HG03439 (cell line): Measurements from ENCODE around the gene MAP4K3.
"Not testable (repeated sequence)": the region's sequence is repeated elsewhere in the genome, so short reads cannot be mapped to it uniquely, and the experiment has no call there.

Experiments used
- ATAC-seq: cut with Tn5 transposase; IDR thresholded peaks from one replicate; pipeline ENCODE4 v1.9.1; 2021; ENCODE audit warnings: mild to moderate bottlenecking, moderate library complexity; ENCODE audit not compliant: unreplicated experiment

The MAP4K3 gene

DNA sequence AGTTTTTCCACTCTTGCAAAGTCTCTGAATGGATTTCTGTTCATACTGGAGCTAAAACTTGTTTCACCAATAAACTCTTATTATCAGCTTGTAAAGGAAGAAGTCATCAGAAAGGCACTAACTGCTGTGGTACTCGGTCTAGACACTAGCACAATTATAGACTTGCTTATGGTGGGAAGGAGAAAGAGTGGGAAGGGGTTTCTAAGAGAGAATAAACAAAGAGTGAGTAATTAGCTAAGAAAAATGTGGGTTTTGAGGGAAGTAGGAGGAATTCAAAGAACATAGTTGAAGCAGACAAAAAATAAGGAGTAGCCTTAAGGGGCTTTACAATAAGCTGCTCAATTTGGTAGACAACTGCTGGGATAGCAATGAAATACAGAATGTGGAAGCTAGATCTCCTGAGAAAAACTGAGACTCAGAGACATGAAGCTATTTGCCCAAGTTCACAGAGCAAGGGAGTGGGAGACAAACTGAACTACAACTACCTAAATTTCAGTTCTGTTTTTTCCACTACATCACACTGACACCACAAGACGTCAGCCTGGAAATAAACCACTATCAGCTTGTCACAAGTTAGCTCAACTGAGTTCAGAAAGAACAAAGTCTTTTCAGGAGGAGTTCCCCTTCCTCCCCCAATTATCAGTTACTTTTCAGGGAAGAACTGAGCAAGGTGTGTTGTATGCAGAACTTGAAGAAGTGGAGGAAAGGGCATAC, 59.7 kb downstream of the MAP4K3 start:
- peak; percentile 52 for ATAC-seq

GRCh38 chr2:39375917-39376316, 61.2 kb downstream of the MAP4K3 start:
- no peak for ATAC-seq

GRCh38 chr2:39373181-39373802, 63.8 kb downstream of the MAP4K3 start:
- no peak for ATAC-seq

GRCh38 chr2:39370101-39370500, 67.0 kb downstream of the MAP4K3 start:
- ATAC-seq = no peak

GRCh38 chr2:39368846-39369245, 68.2 kb downstream of the MAP4K3 start:
- ATAC-seq = no peak

DNA sequence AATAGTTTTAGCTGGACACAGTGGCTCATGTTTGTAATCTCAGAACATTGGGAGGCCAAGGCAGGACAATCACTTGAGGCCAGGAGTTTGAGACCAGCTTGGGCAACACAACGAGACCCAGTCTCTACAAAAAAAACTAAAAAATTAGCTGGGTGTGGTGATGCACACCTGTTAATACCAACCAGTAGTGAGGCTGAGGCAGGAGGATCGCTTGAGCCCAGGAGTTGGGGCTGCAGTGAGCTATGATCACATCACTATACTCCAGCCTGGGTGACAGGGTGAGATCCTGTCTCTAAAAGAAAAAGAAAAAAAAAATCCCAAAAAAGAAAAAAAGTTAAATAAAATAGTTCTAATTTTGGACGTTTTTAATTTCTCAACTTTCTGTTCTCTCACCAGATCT, 68.7 kb downstream of the MAP4K3 start:
- ATAC-seq = no peak

DNA sequence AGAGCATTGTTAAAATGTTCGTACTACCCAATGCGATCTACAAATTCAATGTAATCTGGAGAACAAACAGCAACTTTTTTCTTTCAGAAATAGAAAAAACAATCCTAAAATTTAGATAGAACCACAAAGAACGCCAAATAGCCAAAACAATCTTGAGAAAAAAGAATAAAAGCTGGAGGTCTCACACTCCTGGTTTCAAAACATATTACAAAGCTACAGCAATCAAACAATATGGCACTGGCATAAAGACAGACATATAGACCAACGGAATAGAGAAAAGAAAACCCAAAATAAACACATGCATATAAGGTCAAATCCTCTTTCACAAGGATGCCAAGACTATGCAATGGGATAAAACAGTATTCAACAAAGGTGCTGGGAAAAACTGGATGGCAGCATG, 74.5 kb downstream of the MAP4K3 start:
- no peak for ATAC-seq

- no peak for ATAC-seq
These were observed 75.6 kb downstream of the MAP4K3 start for GRCh38 chr2:39361511-39361910.

DNA sequence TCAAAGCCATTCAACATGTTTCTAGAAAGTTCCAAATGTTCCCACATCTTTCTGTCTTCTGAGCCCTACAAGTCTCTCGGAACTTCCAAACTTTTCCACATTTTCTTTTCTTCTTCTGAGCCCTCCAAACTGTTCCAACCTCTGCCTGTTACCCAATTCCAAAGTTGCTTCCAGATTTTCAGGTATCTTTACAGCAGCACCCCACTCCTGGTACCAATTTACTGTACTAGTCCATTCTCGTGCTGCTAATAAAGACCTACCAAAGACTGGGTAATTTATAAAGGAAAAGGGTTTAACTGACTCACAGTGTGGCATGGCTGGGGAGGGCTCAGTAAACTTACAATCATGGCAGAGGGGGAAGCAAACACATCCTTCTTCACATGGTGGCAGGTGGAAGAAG, 76.7 kb downstream of the MAP4K3 start:
- not testable (repeated sequence) for ATAC-seq

GRCh38 chr2:39359453-39360038, 77.5 kb downstream of the MAP4K3 start:
- no peak for ATAC-seq

- no peak for ATAC-seq
These were observed 80.0 kb downstream of the MAP4K3 start for GRCh38 chr2:39356922-39357639.

DNA sequence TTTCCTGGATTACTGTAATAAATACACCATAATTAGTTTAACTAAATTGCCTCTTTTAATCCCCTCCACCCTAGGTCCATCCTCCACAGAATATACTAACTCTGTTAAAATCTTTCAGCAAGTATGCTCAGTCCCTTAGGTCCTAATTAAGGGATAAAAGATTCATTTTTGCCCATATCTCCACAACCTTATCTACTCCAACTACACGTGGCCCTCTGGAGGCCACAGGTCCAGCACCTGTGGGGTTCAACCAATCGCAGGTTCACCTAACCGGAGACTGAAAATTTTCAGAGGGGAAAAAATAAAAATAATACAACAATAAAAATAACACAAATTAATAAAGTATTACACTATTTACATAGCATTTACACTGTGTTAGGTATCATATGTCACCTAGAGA, 86.4 kb downstream of the MAP4K3 start:
- ATAC-seq = no peak

- ATAC-seq = no peak
These were observed 98.6 kb downstream of the MAP4K3 start for GRCh38 chr2:39338502-39338901.

- ATAC-seq = no peak
These were observed 101.2 kb downstream of the MAP4K3 start for GRCh38 chr2:39335930-39336329.

- ATAC-seq = no peak
These were observed 102.1 kb downstream of the MAP4K3 start for GRCh38 chr2:39334978-39335377.

DNA sequence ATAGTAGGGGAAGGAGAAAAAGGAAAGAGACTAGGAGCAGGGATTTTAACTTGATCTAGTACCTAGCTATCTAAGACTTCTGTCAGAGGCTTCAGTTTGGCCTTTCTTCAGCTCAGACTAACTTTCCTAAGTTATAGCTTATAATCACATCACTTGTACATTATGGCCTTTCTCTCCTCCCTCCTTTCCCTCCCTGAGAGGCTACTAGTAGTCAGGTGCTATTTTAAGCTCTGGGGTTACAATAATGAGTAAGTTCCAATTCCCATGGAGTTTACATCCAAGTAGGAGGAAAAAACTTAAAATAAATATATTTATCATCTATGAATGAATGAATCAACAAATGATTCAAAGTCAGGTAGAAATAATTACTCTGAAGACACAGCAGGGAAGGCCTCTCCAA, 102.6 kb downstream of the MAP4K3 start:
- ATAC-seq = no peak

DNA sequence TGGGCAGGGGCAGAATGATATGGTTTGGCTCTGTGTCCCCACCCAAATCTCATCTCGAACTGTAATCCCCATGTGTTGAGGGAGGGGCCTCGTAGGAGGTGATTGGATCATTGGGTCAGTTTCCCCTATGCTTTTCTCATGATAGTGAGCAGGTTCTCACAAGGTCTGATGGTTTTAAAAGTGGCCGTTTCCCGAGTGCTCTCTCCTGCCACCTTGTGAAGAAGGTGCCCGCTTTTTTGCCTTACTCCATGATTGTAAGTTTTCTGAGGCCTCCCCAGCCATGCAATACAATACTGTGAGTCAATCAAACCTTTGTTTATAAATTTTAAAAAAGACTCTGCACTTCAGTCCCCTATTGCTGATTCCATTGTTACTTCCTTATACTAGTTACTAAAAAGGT, 110.4 kb downstream of the MAP4K3 start:
- no peak for ATAC-seq

DNA sequence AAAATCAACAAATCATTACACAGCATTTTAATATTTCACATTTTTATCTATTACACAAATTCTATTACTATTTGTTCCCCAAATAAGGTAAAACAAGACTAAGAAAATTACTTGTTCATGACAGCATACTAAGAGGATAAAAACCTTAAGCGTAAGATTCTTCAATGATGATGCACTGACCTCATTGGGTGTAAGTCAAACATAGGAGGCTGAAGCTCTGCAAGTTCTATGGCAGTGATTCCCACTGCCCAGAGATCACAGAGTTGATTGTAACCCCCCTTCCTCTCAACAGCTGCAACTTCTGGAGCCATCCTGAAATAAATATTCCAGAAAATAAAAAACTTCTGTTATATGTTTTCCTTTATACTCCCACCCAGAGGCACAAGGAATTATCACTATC, 111.1 kb downstream of the MAP4K3 start:
- no peak for ATAC-seq

DNA sequence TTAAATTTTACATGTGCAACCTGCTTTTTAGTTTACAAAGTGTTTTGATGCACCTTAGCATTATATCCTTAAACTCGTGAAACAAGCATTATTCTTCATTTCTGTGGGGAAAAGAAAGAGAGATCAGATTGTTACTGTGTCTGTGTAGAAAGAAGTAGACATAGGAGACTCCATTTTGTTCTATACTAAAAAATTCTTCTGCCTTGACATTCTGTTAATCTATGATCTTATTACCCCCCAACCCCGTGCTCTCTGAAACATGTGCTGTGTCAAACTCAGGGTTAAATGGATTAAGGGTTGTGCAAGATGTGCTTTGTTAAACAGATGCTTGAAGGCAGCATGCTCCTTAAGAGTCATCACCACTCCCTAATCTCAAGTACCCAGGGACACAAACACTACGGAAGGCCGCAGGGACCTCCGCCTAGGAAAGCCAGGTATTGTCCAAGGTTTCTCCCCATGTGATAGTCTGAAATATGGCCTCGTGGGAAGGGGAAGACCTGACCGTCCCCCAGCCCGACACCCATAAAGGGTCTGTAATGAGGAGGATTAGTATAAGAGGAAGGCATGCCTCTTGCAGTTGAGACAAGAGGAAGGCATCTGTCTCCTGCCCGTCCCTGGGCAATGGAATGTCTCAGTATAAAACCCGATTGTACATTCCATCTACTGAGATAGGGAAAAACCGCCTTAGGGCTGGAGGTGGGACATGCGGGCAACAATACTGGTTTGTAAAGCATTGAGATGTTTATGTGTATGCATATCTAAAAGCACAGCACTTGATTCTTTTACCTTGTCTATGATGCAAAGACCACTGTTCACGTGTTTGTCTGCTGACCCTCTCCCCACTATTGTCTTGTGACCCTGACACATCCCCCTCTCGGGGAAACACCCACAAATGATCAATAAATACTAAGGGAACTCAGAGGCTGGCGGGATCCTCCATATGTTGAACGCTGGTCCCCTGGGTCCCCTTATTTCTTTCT, 115.7 kb downstream of the MAP4K3 start:
- ATAC-seq = not testable (repeated sequence)

- ATAC-seq = no peak
These were observed 116.9 kb downstream of the MAP4K3 start for GRCh38 chr2:39320162-39320561.

- no peak for ATAC-seq
These were observed 123.5 kb downstream of the MAP4K3 start for GRCh38 chr2:39313575-39313974.
